ENCODE data around the gene NOSTRIN.

- TF ChIP-seq, protein P1, sequence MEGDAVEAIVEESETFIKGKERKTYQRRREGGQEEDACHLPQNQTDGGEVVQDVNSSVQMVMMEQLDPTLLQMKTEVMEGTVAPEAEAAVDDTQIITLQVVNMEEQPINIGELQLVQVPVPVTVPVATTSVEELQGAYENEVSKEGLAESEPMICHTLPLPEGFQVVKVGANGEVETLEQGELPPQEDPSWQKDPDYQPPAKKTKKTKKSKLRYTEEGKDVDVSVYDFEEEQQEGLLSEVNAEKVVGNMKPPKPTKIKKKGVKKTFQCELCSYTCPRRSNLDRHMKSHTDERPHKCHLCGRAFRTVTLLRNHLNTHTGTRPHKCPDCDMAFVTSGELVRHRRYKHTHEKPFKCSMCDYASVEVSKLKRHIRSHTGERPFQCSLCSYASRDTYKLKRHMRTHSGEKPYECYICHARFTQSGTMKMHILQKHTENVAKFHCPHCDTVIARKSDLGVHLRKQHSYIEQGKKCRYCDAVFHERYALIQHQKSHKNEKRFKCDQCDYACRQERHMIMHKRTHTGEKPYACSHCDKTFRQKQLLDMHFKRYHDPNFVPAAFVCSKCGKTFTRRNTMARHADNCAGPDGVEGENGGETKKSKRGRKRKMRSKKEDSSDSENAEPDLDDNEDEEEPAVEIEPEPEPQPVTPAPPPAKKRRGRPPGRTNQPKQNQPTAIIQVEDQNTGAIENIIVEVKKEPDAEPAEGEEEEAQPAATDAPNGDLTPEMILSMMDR (tag by site-specific recombination; IDR thresholded peaks at IDR 0.05), result no peak
- TF ChIP-seq, protein P2, sequence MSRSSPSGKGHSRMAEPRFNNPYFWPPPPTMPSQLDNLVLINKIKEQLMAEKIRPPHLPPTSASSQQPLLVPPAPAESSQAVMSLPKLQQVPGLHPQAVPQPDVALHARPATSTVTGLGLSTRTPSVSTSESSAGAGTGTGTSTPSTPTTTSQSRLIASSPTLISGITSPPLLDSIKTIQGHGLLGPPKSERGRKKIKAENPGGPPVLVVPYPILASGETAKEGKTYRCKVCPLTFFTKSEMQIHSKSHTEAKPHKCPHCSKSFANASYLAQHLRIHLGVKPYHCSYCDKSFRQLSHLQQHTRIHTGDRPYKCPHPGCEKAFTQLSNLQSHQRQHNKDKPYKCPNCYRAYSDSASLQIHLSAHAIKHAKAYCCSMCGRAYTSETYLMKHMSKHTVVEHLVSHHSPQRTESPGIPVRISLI (tag by site-specific recombination; IDR thresholded peaks at IDR 0.05), result no peak
- TF ChIP-seq ZNF16 (tag by site-specific recombination; IDR thresholded peaks at IDR 0.05; ENCODE audit: low read depth), result no peak
- TF ChIP-seq MYNN (tag by site-specific recombination; IDR thresholded peaks at IDR 0.05; ENCODE audit: borderline replicate concordance), result no peak
- no peak for TF ChIP-seq YY1 (tag by site-specific recombination; IDR thresholded peaks at IDR 0.05)
- no peak for TF ChIP-seq ZSCAN18 (tag by site-specific recombination; IDR thresholded peaks at IDR 0.05)
- TF ChIP-seq ZBTB7A (tag by site-specific recombination; IDR thresholded peaks at IDR 0.05; ENCODE audit: low read depth), result no peak
- no peak for TF ChIP-seq ZNF473 (tag by site-specific recombination; IDR thresholded peaks at IDR 0.05)
These were observed 51.0 kb downstream of the NOSTRIN start for GRCh38 chr2:168853471-168853870.

All from HEK293 (cell line).